ENCODE results near the gene NAV3. TPM values are rescaled to one million over a fixed set of nuclear protein-coding genes. Genes with fewer than 3 reads are reported as not detected.

The NAV3 gene
- total RNA-seq, 1 experiment from 2014 or later: 6.8 TPM

DNA sequence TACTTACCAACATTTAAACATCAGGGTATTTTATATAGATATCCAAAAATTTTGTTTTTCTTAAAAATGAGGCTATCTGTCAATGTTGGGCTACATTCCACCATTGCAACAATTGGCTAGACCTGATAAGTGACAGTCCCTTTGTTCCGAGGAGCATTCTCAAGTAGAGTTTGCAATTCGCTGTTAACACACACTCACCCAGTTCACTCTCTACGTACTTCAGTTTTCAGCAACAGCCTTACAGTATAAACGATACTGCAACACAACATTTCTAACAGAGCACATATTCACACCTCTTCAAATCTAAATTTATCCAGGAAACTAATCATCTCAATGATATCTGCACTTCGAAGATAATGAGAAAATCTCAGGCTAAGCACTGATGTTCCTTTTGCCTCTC is 393.5 kb downstream of the NAV3 start:
- H3K79me2 ChIP-seq (ENCODE audit: low read length): no peaks in the 10 kb centered on the region
- TF ChIP-seq, protein P1, sequence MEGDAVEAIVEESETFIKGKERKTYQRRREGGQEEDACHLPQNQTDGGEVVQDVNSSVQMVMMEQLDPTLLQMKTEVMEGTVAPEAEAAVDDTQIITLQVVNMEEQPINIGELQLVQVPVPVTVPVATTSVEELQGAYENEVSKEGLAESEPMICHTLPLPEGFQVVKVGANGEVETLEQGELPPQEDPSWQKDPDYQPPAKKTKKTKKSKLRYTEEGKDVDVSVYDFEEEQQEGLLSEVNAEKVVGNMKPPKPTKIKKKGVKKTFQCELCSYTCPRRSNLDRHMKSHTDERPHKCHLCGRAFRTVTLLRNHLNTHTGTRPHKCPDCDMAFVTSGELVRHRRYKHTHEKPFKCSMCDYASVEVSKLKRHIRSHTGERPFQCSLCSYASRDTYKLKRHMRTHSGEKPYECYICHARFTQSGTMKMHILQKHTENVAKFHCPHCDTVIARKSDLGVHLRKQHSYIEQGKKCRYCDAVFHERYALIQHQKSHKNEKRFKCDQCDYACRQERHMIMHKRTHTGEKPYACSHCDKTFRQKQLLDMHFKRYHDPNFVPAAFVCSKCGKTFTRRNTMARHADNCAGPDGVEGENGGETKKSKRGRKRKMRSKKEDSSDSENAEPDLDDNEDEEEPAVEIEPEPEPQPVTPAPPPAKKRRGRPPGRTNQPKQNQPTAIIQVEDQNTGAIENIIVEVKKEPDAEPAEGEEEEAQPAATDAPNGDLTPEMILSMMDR (conservative IDR thresholded peaks at IDR 0.05; ENCODE audit: low read depth, low read length): no peak
- TF ChIP-seq EZH2phosphoT487 (IDR thresholded peaks at IDR 0.05; ENCODE audit: borderline replicate concordance, low read length) (no peak), EZH2 (IDR thresholded peaks at IDR 0.05; ENCODE audit: low read length, unreplicated experiment) (no peak)
- no TSS peak for BruUV-seq (replicated peaks)
- no peaks in the 10 kb centered on the region for H3K9me2 ChIP-seq (replicated peaks; ENCODE audit: low read length)
- no peak for DNase-seq
- H3F3A ChIP-seq (ENCODE audit: low read length, unreplicated experiment): no peaks in the 10 kb centered on the region
- no peak overlapping the region for H3K4me2 ChIP-seq (ENCODE audit: low read length)
- H3K27me3 ChIP-seq (ENCODE audit: low read length): no peaks in the 10 kb centered on the region
- H3K4me3 ChIP-seq (ENCODE audit: low read length): no peak overlapping the region
- ATAC-seq: no peak
- H3K36me3 ChIP-seq (ENCODE audit: low read depth, low read length): no peaks in the 10 kb centered on the region
- ChIA-PET CTCF (no interaction called here), POLR2A (ENCODE audit: unreplicated experiment) (no interaction called here)
- H3K4me1 ChIP-seq (ENCODE audit: insufficient read depth, low read length): no peaks in the 10 kb centered on the region
- no peaks in the 10 kb centered on the region for H3K9me3 ChIP-seq (ENCODE audit: low read length)
- no peak overlapping the region for H3K9ac ChIP-seq (ENCODE audit: low read length)
- H3K27ac ChIP-seq (ENCODE audit: low read length): no peak overlapping the region
- no peaks in the 10 kb centered on the region for H4K20me1 ChIP-seq (ENCODE audit: low read length)
- intact Hi-C loops (cut with micrococcal nuclease): no loop called here
- no peak overlapping the region for H2AFZ ChIP-seq (ENCODE audit: low read length)

DNA sequence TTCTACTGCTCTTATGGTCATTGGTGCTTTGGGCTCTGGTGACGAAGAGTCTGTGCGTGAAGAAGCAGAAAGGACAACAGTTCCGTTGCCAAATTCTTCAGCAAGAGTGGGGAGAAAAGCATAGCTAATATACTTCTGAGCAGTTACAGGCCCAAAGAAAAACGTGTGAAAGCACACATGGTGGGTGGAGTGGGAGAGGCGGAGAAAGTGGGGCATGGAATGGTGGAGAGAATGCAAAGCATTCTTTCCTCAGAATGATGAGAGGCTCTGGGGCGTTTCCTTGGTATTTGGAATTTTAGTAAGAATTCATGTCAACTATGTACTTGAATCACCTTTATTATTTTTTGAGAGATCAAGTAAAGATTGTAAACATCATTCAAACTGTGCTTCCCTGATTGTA is 396.1 kb downstream of the NAV3 start:
- Histone ChIP-seq H3K4me2 (ENCODE audit: low read length) (no peak overlapping the region), H3K27ac (ENCODE audit: low read length) (no peak overlapping the region), H2AFZ (ENCODE audit: low read length) (no peak overlapping the region), H3K9me3 (ENCODE audit: low read length) (no peaks in the 10 kb centered on the region), H3F3A (ENCODE audit: low read length, unreplicated experiment) (no peaks in the 10 kb centered on the region), H3K79me2 (ENCODE audit: low read length) (no peaks in the 10 kb centered on the region), H3K9me2 (replicated peaks; ENCODE audit: low read length) (no peaks in the 10 kb centered on the region), H3K36me3 (ENCODE audit: low read depth, low read length) (no peaks in the 10 kb centered on the region), H3K27me3 (ENCODE audit: low read length) (no peaks in the 10 kb centered on the region), H3K4me1 (ENCODE audit: insufficient read depth, low read length) (no peaks in the 10 kb centered on the region), H3K4me3 (ENCODE audit: low read length) (no peak overlapping the region), H3K9ac (ENCODE audit: low read length) (no peak overlapping the region), H4K20me1 (ENCODE audit: low read length) (no peaks in the 10 kb centered on the region)
- TF ChIP-seq EZH2 (IDR thresholded peaks at IDR 0.05; ENCODE audit: low read length, unreplicated experiment) (no peak), EZH2phosphoT487 (IDR thresholded peaks at IDR 0.05; ENCODE audit: borderline replicate concordance, low read length) (no peak)
- TF ChIP-seq, protein P1 (conservative IDR thresholded peaks at IDR 0.05; ENCODE audit: low read depth, low read length): no peak
- intact Hi-C loops (cut with micrococcal nuclease): no loop called here
- DNase-seq: no peak
- BruUV-seq (replicated peaks): no TSS peak
- ChIA-PET CTCF (no interaction called here), POLR2A (ENCODE audit: unreplicated experiment) (no interaction called here)
- no peak for ATAC-seq

DNA sequence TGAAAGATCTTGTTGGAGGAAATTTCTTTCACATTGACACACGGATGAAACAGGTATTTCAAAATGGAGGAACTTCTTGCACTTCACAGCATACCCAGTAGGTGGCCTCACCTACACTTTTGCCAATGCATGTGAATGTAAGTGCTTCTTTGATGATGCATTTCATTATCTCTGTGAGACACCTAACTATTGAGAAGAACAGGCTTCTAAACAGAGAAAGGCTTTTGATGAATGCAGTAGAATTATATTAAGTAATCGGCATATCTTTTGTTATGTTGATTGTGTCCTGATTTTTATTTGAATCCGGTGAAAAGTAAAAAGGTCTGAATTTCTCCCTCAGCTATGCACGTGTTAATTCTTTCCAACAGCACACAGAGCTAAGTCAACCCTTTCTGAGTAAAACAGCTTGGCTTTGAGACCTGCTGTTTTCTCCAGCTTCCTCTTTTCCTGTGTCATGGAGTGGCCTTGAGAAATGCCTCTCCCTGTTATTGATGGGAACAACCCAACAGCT is 399.0 kb downstream of the NAV3 start:
- POLR2A ChIA-PET (ENCODE audit: unreplicated experiment): no interaction called here
- Histone ChIP-seq H3K36me3 (ENCODE audit: low read depth, low read length) (no peaks in the 10 kb centered on the region), H4K20me1 (ENCODE audit: low read length) (no peaks in the 10 kb centered on the region), H3K9ac (ENCODE audit: low read length) (no peak overlapping the region), H2AFZ (ENCODE audit: low read length) (peak overlapping the region; percentile 88), H3K27ac (ENCODE audit: low read length) (no peak overlapping the region), H3K9me3 (ENCODE audit: low read length) (no peaks in the 10 kb centered on the region), H3K79me2 (ENCODE audit: low read length) (no peaks in the 10 kb centered on the region), H3K4me1 (ENCODE audit: insufficient read depth, low read length) (no peaks in the 10 kb centered on the region), H3K27me3 (ENCODE audit: low read length) (no peaks in the 10 kb centered on the region), H3K4me3 (ENCODE audit: low read length) (no peak overlapping the region), H3K4me2 (ENCODE audit: low read length) (0 out of 2 replicates have a peak overlapping the region, but pooled peaks have one; percentile 22), H3K9me2 (replicated peaks; ENCODE audit: low read length) (no peaks in the 10 kb centered on the region), H3F3A (ENCODE audit: low read length, unreplicated experiment) (no peaks in the 10 kb centered on the region)
- CTCF ChIA-PET: no interaction called here
- TF ChIP-seq, protein P1 (conservative IDR thresholded peaks at IDR 0.05; ENCODE audit: low read depth, low read length): peak; percentile 84
- TF ChIP-seq EZH2 (IDR thresholded peaks at IDR 0.05; ENCODE audit: low read length, unreplicated experiment): no peak
- intact Hi-C loops (cut with micrococcal nuclease): no loop called here
- peak; percentile 83 for DNase-seq
- peak; percentile 29; the same call in 1 of the 2 replicates for ATAC-seq
- no TSS peak for BruUV-seq (replicated peaks)

Data from PC-3 (cell line).